B cell (primary cell): ENCODE data around the gene MAL. TPM values are rescaled to one million over a fixed set of nuclear protein-coding genes. Genes with fewer than 3 reads are reported as not detected.
A peak's percentile ranks its signal among the peaks of the same experiment; 100 is the strongest.

Source experiments
- ATAC-seq: fragments of 200-7000 bp; cut with Tn5 transposase; one replicate; pipeline ENCODE4 v1.10.0; 2021; ENCODE audit warnings: low read depth, mild to moderate bottlenecking, moderate number of reproducible peaks, moderate library complexity
- CTCF ChIA-PET: fragments of 350-600 bp; sonication (Branson Sonifier 250); formaldehyde crosslinking; loops from one replicate; lab custom pipeline; 2021; ENCODE audit warnings: antibody characterized with exemption, inconsistent platforms; lab: Charles Lee
- POLR2A ChIA-PET: fragments of 350-600 bp; sonication (Branson Sonifier 250); formaldehyde crosslinking; loops from one replicate; lab custom pipeline; 2021; ENCODE audit warnings: antibody characterized with exemption; lab: Charles Lee
- DNase-seq: peaks from one replicate; pipeline ENCODE4 v3.0.0; 2013
- H2AFZ ChIP-seq: 2 replicates; pipeline ENCODE4 v1.6.1; 2012; ENCODE audit warnings: mild to moderate bottlenecking, low read depth, low read length; ENCODE audit not compliant: insufficient read depth, poor library complexity, severe bottlenecking
- H3K27ac ChIP-seq, 2 donors: 1 replicate in 1 of 2; 2 replicates in 1 of 2; pipeline ENCODE4 v1.5.1; 2012 to 2013; ENCODE audit warnings: low read length in 2 of 2, mild to moderate bottlenecking in 2 of 2, moderate library complexity in 1 of 2
- H3K27me3 ChIP-seq, 4 experiments: fragments of 200-600 bp in 1 of 4; sonication (generic) in 1 of 4; replicated peaks in 1 of 4; 1 replicate in 2 of 4; 2 replicates in 2 of 4; pipeline versions ENCODE4 v1.6.1 to v1.7.0; 2013 to 2016; ENCODE audit warnings: low read length in 3 of 4, mild to moderate bottlenecking in 2 of 4, mixed read lengths in 1 of 4, moderate library complexity in 1 of 4; ENCODE audit not compliant: insufficient read depth in 4 of 4, control insufficient read depth in 3 of 4; ENCODE audit errors: control extremely low read depth in 1 of 4
- H3K36me3 ChIP-seq, 2 experiments: replicated peaks in 1 of 2; 1 replicate in 1 of 2; 2 replicates in 1 of 2; pipeline versions ENCODE4 v1.6.1 to v1.7.1; 2013; ENCODE audit warnings: low read length in 1 of 2; ENCODE audit not compliant: insufficient read depth in 2 of 2, control insufficient read depth in 1 of 2; ENCODE audit errors: control extremely low read depth in 1 of 2, extremely low read depth in 1 of 2
- H3K4me1 ChIP-seq, 2 donors: fragments of 200-600 bp in 1 of 2; sonication (generic) in 1 of 2; 1 replicate in 1 of 2; 2 replicates in 1 of 2; pipeline versions ENCODE4 v1.5.1 to v1.6.1; 2013 to 2017; ENCODE audit warnings: low read length in 2 of 2; ENCODE audit not compliant: control insufficient read depth in 2 of 2, insufficient read depth in 2 of 2
- H3K4me2 ChIP-seq: replicated peaks from 2 replicates; pipeline ENCODE3; 2012; ENCODE audit warnings: mild to moderate bottlenecking, low read depth, low read length; ENCODE audit not compliant: poor library complexity, severe bottlenecking
- H3K4me3 ChIP-seq, 5 experiments: fragments of 200-600 bp in 1 of 5; sonication (generic) in 1 of 5; 1 replicate in 3 of 5; 2 replicates in 2 of 5; pipeline versions ENCODE4 v1.5.1 to v1.7.0; 2011 to 2016; ENCODE audit warnings: low read length in 4 of 5, mild to moderate bottlenecking in 4 of 5, low read depth in 2 of 5, control low read depth in 1 of 5, moderate library complexity in 1 of 5; ENCODE audit not compliant: insufficient read depth in 1 of 5; ENCODE audit errors: control extremely low read depth in 1 of 5, extremely low read depth in 1 of 5
- H3K79me2 ChIP-seq: fragments of 200-600 bp; sonication (generic); one replicate; pipeline ENCODE4 v1.6.0; 2016; ENCODE audit warnings: low read length; ENCODE audit not compliant: control insufficient read depth, insufficient read depth
- H3K9ac ChIP-seq: fragments of 200-600 bp; sonication (generic); 2 replicates; pipeline ENCODE4 v1.6.1; 2017; ENCODE audit warnings: mild to moderate bottlenecking, low read length, moderate library complexity
- H3K9me3 ChIP-seq, 3 donors: one replicate each; pipeline versions ENCODE4 v1.6.1 to v1.7.1; 2013; ENCODE audit warnings: low read length in 2 of 3; ENCODE audit not compliant: control insufficient read depth in 2 of 3, insufficient read depth in 1 of 3; ENCODE audit errors: control extremely low read depth in 1 of 3
- H4K20me1 ChIP-seq: 2 replicates; pipeline ENCODE4 v1.6.0; 2012; ENCODE audit warnings: mild to moderate bottlenecking, low read length; ENCODE audit not compliant: insufficient read depth, control insufficient read depth, poor library complexity, severe bottlenecking
- H3K27ac Mint-ChIP-seq: one replicate; pipeline ENCODE4 v1.8.0; 2021; ENCODE audit warnings: mixed read lengths
- H3K27me3 Mint-ChIP-seq: one replicate; pipeline ENCODE4 v1.8.0; 2021; ENCODE audit warnings: mixed read lengths
- H3K4me1 Mint-ChIP-seq: one replicate; pipeline ENCODE4 v1.8.0; 2021; ENCODE audit warnings: mixed read lengths
- H3K4me3 Mint-ChIP-seq: one replicate; pipeline ENCODE4 v1.8.0; 2021; ENCODE audit warnings: mixed read lengths
- H3K9me3 Mint-ChIP-seq: one replicate; pipeline ENCODE4 v1.8.0; 2022; ENCODE audit warnings: mixed read lengths; ENCODE audit not compliant: insufficient read depth
- CTCF ChIP-seq: fragments of 200-600 bp; IDR thresholded peaks from one replicate; pipeline ENCODE4 v1.8.0; 2022; ENCODE audit warnings: antibody characterized with exemption, mild to moderate bottlenecking
- EZH2 ChIP-seq: IDR thresholded peaks from 2 replicates; pipeline ENCODE4 v1.6.1; 2012; ENCODE audit warnings: borderline replicate concordance, low read depth, mild to moderate bottlenecking, moderate library complexity, low read length; ENCODE audit not compliant: insufficient read depth, poor library complexity, severe bottlenecking
- WGBS: methylation state at CpG from one replicate; pipeline ENCODE4 v1.1.5; 2013; ENCODE audit warnings: missing lambda C conversion rate; ENCODE audit not compliant: insufficient coverage; 5-methylcytosine and 5-hydroxymethylcytosine counted together
- intact Hi-C: fragments of 100-400 bp; cut with micrococcal nuclease; formaldehyde crosslinking; loops from one replicate; pipeline ENCODE4 v1.10.0; 2022
- polyA plus RNA-seq: library from polyadenylated mRNA; depleted of rRNA; stranded (reverse); fragments of >200 nt; gene quantifications from 2 replicates; pipeline ENCODE4 v1.2.3, GENCODE V29; 2012
- total RNA-seq, 2 donors: library from RNA; stranded (reverse); fragments of 120-200 nt in 1 of 2; gene quantifications; 1 replicate in 1 of 2; 2 replicates in 1 of 2; pipeline versions ENCODE4 v1.2.3 to v1.2.4, GENCODE V29; 2013 to 2022

MAL gene
- total and polyA plus RNA-seq, 2 donors (not counting 1 experiment from before 2014, with no cell fraction given), result 0.74 to 3.0 TPM

- Histone ChIP-seq H3K4me3 (no peak overlapping the region), H3K4me1 (peaks cover 9 to 11% of the 10 kb centered on the region in 2 donors), H3K9ac (no peak overlapping the region), H3K27me3 (peaks cover 0 to 26% (median 8%) of the 10 kb centered on the region in 4 experiments), H3K79me2 (no peaks in the 10 kb centered on the region), H3K27ac (no peak overlapping the region), H4K20me1 (no peaks in the 10 kb centered on the region), H2AFZ (no peak overlapping the region), H3K9me3 (no peaks in the 10 kb centered on the region), H3K36me3 (no peaks in the 10 kb centered on the region), H3K4me2 (no peak overlapping the region)
- POLR2A ChIA-PET, result no interaction called here
- intact Hi-C loops, result loop anchor here (2.0 kb wide), 1 partner anchor 131 kb away; the partner anchor contains the start of gene ZNF892
- Mint-ChIP-seq H3K4me3 (peak overlapping the region; percentile 6), H3K4me1 (peaks cover 10% of the 10 kb centered on the region), H3K9me3 (no peaks in the 10 kb centered on the region), H3K27me3 (peaks cover 23% of the 10 kb centered on the region), H3K27ac (no peak overlapping the region)
- no peak for ATAC-seq
- CTCF ChIA-PET, result interaction anchor here (1.1 to 2.7 kb wide), 2 partner anchors 21 to 40 kb away, joined by 4 to 12 read pairs; no protein-coding TSS in a partner anchor
- TF ChIP-seq CTCF, result no peak
- TF ChIP-seq EZH2, result no peak
- no peak for DNase-seq
- 90% methylated on average over 5 of the region's 8 CpGs for WGBS
Observed at GRCh38 chr2:95075440-95076132, 50.1 kb downstream of the MAL start.
